ENCODE measurements around the gene ZNF286A. TPM values are rescaled to one million over a fixed set of nuclear protein-coding genes. Genes with fewer than 3 reads are reported as not detected.
"Not testable (repeated sequence)": the region's sequence is repeated elsewhere in the genome, so short reads cannot be mapped to it uniquely, and the experiment has no call there.

ZNF286A gene
- total and polyA plus RNA-seq, 3 donors from 2014 or later, result 17.6 to 30.7 (median 21.1) TPM

- Histone ChIP-seq H3K27ac (peak overlapping the region in 1 of 2 donors; percentile 51), H3K9me3 (no peaks in the 10 kb centered on the region), H3K27me3 (no peaks in the 10 kb centered on the region), H3K36me3 (ENCODE audit: low read depth, missing control alignments) (no peaks in the 10 kb centered on the region), H3K4me1 (peaks cover 23% of the 10 kb centered on the region), H3K4me3 (no peak overlapping the region)
- TF ChIP-seq CTCF (IDR thresholded peaks at IDR 0.05), result no peak
- no peak for TF ChIP-seq POLR2A (IDR thresholded peaks at IDR 0.05)
- intact Hi-C loops (cut with DNase I; ENCODE audit: low total_unique reads), result no loop called here
- 75 to 77% methylated on average over 6 of the region's 6 CpGs for WGBS, 2 donors
- DNase-seq, result no peak
Measured at GRCh38 chr17:15652960-15653359, 46.6 kb upstream of the ZNF286A start.

- H3K9me3 ChIP-seq; H3K4me3 ChIP-seq; H3K27me3 ChIP-seq; intact Hi-C loops (cut with DNase I; ENCODE audit: low total_unique reads); DNase-seq; H3K36me3 ChIP-seq (ENCODE audit: low read depth, missing control alignments): not testable (repeated sequence)
- WGBS, 2 donors, result 34 to 62% methylated on average over 3 of the region's 3 CpGs
- H3K27ac ChIP-seq, result peak overlapping the region; percentile 51 to 61
- peaks cover 23% of the 10 kb centered on the region for H3K4me1 ChIP-seq
Measured at GRCh38 chr17:15654401-15654800, 45.2 kb upstream of the ZNF286A start.

GRCh38 chr17:15654886-15655561 is 44.5 kb upstream of the ZNF286A start:
- no peaks in the 10 kb centered on the region for H3K36me3 ChIP-seq (ENCODE audit: low read depth, missing control alignments)
- DNase-seq, result no peak
- no peaks in the 10 kb centered on the region for H3K27me3 ChIP-seq
- no peak overlapping the region for H3K4me3 ChIP-seq
- no peaks in the 10 kb centered on the region for H3K9me3 ChIP-seq
- WGBS, 2 donors, result 52 to 61% methylated on average over 3 of the region's 3 CpGs
- H3K27ac ChIP-seq, result peak overlapping the region; percentile 51 to 61
- TF ChIP-seq POLR2A (IDR thresholded peaks at IDR 0.05) (no peak), CTCF (IDR thresholded peaks at IDR 0.05) (no peak)
- H3K4me1 ChIP-seq, result peaks cover 23% of the 10 kb centered on the region
- intact Hi-C loops (cut with DNase I; ENCODE audit: low total_unique reads), result no loop called here

- no peaks in the 10 kb centered on the region for H3K27me3 ChIP-seq
- no peaks in the 10 kb centered on the region for H3K9me3 ChIP-seq
- peaks cover 18% of the 10 kb centered on the region for H3K4me1 ChIP-seq
- DNase-seq, result no peak
- H3K36me3 ChIP-seq (ENCODE audit: low read depth, missing control alignments), result no peaks in the 10 kb centered on the region
- TF ChIP-seq CTCF (IDR thresholded peaks at IDR 0.05) (no peak), POLR2A (IDR thresholded peaks at IDR 0.05) (no peak)
- H3K4me3 ChIP-seq, result no peak overlapping the region
- no peak overlapping the region for H3K27ac ChIP-seq
- intact Hi-C loops (cut with DNase I; ENCODE audit: low total_unique reads), result no loop called here
Measured at GRCh38 chr17:15657868-15658267, 41.7 kb upstream of the ZNF286A start.

- Histone ChIP-seq H3K4me3 (no peak overlapping the region), H3K36me3 (ENCODE audit: low read depth, missing control alignments) (no peaks in the 10 kb centered on the region), H3K27ac (no peak overlapping the region), H3K9me3 (no peaks in the 10 kb centered on the region), H3K27me3 (no peaks in the 10 kb centered on the region), H3K4me1 (peaks cover 17% of the 10 kb centered on the region)
- intact Hi-C loops (cut with DNase I; ENCODE audit: low total_unique reads), result no loop called here
- TF ChIP-seq CTCF (IDR thresholded peaks at IDR 0.05) (no peak), POLR2A (IDR thresholded peaks at IDR 0.05) (no peak)
- WGBS, 2 donors, result 84 to 94% methylated on average over 3 of the region's 3 CpGs
- no peak for DNase-seq
Measured at GRCh38 chr17:15658296-15658695, 41.3 kb upstream of the ZNF286A start.

Measured in testis (tissue), 3 donors.